NCI-H1436 (cell line): Measurements from ENCODE around the gene DCUN1D1.

Source experiments
- DNase-seq: peaks from one replicate; lab custom pipeline; 2025; lab: John Stamatoyannopoulos, UW

Gene DCUN1D1

DNA sequence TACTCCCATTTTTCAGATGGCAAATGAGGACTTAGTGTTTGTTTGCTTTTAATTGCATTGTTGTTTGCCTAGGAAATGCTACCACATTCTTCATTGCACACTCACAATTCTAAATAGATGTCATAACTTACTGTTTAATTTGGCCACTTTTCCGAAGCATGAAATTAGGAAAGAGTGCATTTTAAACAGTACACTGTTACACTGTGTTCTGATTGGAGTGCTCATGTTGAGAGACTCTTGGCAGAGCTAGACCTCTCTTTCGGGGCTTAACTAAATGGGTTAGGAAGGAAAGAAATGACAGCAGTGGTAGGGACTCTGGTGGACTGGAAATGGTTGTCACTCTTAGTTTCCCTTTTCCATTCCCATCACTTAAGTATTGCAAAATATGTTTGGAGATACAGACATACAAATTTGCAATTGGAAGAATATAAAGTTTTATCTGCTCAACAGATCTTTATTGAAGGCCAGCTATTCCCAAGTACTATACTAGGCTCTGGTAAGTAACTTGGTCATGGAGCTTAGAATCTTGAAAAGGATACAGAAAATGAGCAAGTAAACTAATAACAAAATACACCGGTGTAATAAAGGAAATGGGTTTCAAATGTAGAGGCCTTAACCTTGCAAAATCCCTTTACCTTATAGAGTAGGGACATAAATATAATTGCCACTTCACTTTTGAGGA, 90.2 kb downstream of the DCUN1D1 start:
- no peak for DNase-seq
